Posterior cingulate gyrus (tissue), 11 donors: Measurements from ENCODE around the gene RTP4.

ENCODE experiments used
- DNase-seq, 10 donors: peaks; one replicate each; pipeline versions ENCODE4 v3.0.0 to v3.0.0-alpha.2; 2020 to 2021; ENCODE audit warnings: mixed read lengths in 3 of 10
- intact Hi-C: fragments of 100-400 bp; cut with DNase I; formaldehyde crosslinking; loops from one replicate; pipeline ENCODE4 v1.15.1; 2023

RTP4 gene

GRCh38 chr3:187368251-187369088, at the start of gene RTP4:
RTP4 (plus strand) TSS chr3:187368385; CDS start chr3:187368442, 57 bp downstream.
- intact Hi-C loops, result no loop called here
- peak in 4 of 10 donors; percentile 13 to 84 (median 29) for DNase-seq

DNA sequence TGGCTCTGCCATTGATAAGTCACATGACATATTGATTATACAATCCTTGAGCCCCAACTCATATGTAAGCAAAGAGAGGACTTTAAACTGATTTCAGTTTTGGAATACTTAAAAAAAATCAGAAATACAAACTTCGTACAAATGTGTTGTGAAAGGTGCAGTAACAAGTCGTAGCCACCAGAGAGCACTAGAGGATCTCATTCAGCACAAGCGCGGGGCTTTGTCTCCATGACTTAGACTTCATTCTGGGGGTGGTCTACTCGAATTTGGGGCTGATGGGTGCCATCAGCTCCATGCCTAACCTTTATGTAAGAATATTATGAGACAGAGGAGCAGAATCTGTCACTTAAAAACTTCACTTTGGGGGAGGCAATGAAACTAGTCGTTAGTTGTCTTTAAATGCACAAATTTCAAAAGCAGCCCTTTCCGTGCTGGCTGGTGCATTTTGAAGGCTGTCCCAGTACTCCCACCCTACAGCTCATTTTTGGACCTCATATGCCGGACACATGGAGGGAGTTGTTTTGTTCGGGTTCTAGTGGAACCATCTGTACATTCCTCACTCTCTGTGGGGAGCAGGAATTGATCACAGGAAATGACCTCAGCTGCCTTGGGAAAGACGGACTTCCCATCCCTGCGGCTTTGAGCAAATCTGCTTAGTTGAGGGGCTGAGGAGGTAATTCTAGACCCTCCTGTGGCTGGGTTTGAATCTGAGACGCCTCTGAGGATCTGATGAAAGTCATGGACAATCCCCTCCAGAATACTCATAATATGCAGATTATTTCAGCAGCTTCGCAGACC, 49.2 kb upstream of the RTP4 start:
- intact Hi-C loops, result loop anchor here (1.0 kb wide), 3 partner anchors 99 to 395 kb away; no protein-coding TSS in a partner anchor
- DNase-seq, result peak in 5 of 10 donors; percentile 15 to 50 (median 48)

DNA sequence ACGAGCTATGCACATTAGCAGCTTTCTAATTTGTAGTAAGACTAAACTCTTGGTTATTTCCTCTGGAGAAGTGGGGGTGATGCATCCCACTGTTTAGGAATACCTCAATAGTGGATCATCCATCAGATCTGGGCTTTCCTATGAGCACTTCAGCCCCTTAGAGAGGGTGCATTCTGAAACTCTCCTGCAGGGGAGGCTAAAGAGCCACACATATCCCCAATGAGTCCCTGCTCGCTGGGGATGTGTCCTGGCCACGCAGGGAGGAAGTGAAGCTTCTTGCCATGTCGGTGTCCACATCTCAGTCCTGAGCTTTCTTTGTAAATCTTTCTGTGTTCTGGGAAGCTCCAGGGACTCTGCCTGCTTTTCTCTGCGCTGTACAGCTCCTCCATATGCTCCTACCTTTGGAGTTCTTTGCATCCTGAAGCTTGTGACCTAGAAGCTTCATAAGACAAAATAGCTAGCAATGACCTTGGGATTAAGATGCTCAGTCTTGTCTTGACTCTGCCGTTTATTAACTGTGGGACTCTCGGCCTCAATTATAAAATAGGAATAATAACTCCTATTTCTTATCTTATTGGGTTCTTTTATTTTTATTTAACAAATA, 48.4 kb upstream of the RTP4 start:
- intact Hi-C loops, result loop anchor here (1.0 kb wide), 2 partner anchors 100 to 360 kb away; no protein-coding TSS in a partner anchor
- peak; percentile 33 to 90 (median 71) for DNase-seq

- intact Hi-C loops, result no loop called here
- no peak for DNase-seq
Measured at GRCh38 chr3:187321766-187322165, 46.4 kb upstream of the RTP4 start.

DNA sequence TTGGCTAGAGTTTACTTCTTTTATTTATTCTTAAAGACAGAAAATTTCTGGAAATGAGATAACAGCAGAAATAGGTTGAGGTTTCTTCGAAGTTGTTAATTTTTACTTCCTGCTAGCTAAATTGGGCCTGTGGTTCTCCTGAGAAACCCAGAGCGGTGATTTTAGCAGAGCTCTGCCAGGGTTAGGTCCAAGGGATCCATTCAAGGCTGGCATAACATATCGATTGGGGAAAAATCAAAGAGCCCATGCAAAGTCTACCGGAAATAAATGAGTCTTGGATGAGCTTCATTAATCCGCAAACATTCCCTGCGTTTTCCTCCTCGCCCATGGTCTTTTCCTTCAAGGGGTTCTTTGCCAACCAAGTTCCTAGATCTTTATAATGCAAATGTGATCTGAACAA, 45.9 kb upstream of the RTP4 start:
- intact Hi-C loops, result no loop called here
- DNase-seq, result no peak

GRCh38 chr3:187323091-187323490, 45.1 kb upstream of the RTP4 start:
- intact Hi-C loops, result no loop called here
- no peak for DNase-seq

GRCh38 chr3:187325632-187326031, 42.6 kb upstream of the RTP4 start:
- intact Hi-C loops, result loop anchor here (5.0 kb wide), 1 partner anchor 1732 kb away; no protein-coding TSS in a partner anchor
- no peak for DNase-seq

- intact Hi-C loops, result loop anchor here (5.0 kb wide), 1 partner anchor 1729 kb away; no protein-coding TSS in a partner anchor
- no peak for DNase-seq
Measured at GRCh38 chr3:187327845-187328244, 40.3 kb upstream of the RTP4 start.

GRCh38 chr3:187328691-187329090, 39.5 kb upstream of the RTP4 start:
- DNase-seq, result no peak
- intact Hi-C loops, result loop anchor here (5.0 kb wide), 1 partner anchor 1729 kb away; no protein-coding TSS in a partner anchor

DNA sequence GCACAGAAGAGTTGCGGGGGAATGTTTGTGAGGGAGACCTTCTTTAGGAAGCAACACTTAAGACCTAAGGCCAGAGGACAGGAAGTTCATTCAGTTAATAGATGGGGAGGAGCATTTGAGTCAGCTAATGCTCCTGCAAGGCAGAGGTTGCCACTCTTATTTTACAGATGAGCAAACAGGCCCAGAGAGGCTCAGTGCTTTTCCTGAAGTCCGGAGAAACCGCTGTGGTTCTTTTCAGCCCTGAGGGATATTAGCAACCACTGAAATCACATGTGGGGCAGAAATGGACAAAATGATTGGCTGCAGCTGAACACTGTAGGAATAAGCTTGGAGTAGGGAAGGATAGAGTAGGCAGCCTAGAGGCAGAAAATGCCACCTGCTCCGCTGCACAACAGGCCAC, 33.3 kb upstream of the RTP4 start:
- DNase-seq, result no peak
- intact Hi-C loops, result no loop called here

- intact Hi-C loops, result no loop called here
- no peak for DNase-seq
Measured at GRCh38 chr3:187336322-187336721, 31.9 kb upstream of the RTP4 start.

DNA sequence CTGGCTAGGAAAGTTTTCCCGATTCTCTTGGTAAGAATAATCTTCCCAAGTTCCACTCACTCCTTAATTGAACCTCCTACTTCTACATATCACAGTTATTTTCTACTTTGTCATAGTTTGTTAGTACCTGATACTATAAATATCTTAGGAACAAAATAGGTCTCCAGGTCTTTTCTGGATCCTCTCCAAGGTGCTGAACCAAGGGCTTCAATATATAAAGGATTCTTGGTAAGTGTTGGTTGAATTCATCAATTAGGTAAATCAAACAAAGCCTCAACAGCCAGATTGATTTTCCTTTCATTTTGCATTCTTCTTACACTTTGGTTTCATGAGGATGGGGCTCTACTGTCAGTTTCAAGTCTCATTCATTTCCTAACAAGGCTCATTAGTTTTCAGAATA, 27.6 kb upstream of the RTP4 start:
- DNase-seq, result no peak
- intact Hi-C loops, result no loop called here

- no peak for DNase-seq
- intact Hi-C loops, result no loop called here
Measured at GRCh38 chr3:187342255-187342654, 25.9 kb upstream of the RTP4 start.

DNA sequence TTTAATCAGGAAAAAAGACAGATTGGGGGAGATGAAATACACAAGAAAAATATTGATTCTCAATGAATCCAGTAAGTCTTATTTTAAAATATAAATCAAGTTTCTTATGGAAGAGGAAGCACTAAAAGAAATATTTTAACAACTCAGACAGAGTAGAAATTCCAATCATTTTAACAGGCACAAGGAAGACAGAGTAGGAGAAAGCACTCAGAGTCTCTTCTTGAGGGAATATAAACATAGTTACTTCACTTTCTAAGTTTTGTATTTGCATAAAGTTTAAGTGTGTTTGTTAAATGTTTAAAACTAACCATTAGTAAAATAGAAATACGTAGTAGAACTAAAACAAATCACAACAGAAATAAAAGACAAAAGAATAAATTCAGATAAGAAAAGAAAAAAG, 24.5 kb upstream of the RTP4 start:
- no peak for DNase-seq
- intact Hi-C loops, result no loop called here

DNA sequence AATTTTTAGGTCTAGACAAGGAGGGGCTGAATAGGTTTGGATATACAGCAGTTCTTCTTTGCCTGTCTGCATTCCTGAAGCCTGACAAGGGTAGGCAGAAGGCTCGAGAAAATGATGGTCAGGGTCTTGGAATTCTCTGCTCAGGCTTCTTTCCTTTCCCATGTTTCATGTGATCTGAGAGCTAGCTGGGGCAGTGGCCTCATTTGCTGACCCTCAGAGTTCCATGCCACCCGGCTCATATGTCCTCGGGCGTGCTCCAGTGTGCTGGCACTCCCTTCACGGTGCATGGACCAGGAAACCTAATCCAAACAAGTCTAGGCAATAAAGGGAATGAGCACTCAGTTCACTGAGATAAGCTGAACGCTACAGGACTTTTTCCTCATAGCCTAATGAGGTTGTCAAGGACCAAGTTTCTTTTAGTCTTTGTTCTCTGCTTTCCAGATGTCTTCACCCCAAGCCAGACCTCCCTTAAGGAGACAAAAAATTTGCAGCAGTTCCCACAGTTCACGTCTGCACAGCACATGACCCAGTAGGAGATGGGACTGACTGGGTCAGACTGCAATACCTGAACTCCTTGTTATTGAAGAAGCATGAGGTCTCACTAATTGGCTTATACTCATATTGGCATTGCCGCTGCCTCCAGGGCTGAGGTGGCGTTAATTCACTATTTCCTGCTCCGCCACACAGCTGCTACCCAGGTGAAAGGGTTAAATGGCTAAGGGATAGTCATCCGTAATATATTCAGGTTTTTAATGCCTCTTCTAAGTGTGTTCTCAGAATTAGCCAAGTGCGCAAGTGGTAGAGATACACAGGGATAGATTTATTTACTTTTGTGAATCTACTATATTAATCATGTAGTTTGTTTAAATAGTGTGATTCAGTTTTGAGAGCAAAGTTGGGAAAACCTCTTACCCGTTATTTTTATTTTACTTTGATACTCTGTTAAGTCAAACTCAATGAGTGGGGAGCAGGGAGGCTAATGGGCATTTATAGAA, 15.3 kb upstream of the RTP4 start:
- DNase-seq, result no peak
- intact Hi-C loops, result no loop called here

- intact Hi-C loops, result no loop called here
- DNase-seq, result no peak
Measured at GRCh38 chr3:187358068-187358467, 10.1 kb upstream of the RTP4 start.

- intact Hi-C loops, result no loop called here
- DNase-seq, result no peak
Measured at GRCh38 chr3:187359798-187360486, 8.2 kb upstream of the RTP4 start.

GRCh38 chr3:187360596-187360995, 7.6 kb upstream of the RTP4 start:
- intact Hi-C loops, result no loop called here
- DNase-seq, result no peak

DNA sequence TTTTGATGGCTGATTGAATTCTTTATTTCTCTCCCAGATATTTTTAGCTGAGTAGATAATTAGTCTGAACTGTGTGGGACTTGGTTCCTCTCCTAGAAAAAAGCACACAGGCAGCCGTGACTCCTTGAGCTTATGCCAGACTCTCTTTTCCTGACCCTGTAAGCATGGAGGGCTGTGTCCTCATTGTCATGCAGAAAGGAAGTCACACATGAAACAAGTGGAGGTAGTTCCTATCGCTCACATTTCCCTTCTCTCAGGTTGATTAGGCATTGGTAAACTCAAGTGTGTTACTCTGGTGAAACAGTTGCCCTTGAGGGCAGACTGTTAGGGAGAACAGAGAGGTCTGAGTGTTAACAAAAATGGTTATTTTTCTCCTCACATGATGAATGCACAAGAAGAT, 6.3 kb upstream of the RTP4 start:
- intact Hi-C loops, result no loop called here
- DNase-seq, result no peak
